ENCODE results near the gene DTHD1.

GRCh38 chr4:36316607-36317006, 35.2 kb downstream of the DTHD1 start:
- TF ChIP-seq CTCF (conservative IDR thresholded peaks at IDR 0.05; ENCODE audit: low read depth, low read length) (no peak), EZH2 (IDR thresholded peaks at IDR 0.05; ENCODE audit: low read length, unreplicated experiment) (no peak)

All from PC-3 (cell line).